Caco-2 (cell line): ENCODE data around the gene PI4KA. TPM values are rescaled to one million over a fixed set of nuclear protein-coding genes. Genes with fewer than 3 reads are reported as not detected.

ENCODE experiments used
- BruUV-seq: library from RNA; stranded (reverse); fragments of 400-500 nt; replicated peaks from 2 replicates; lab custom pipeline; 2021; lab: Mats Ljungman, UMichigan
- CTCF ChIA-PET: fragments of 300-600 bp; sonication (Branson Sonifier 250); formaldehyde crosslinking; loops from one replicate; lab custom pipeline; 2022; ENCODE audit warnings: antibody characterized with exemption; lab: Charles Lee
- POLR2A ChIA-PET: fragments of 300-600 bp; sonication (Branson Sonifier 250); formaldehyde crosslinking; loops from one replicate; lab custom pipeline; 2022; ENCODE audit warnings: antibody characterized with exemption; lab: Charles Lee
- DNase-seq, 2 experiments: peaks; one replicate each; pipeline versions ENCODE4 v3.0.0 to v3.0.0-alpha.2; 2020 to 2022
- H3K27me3 ChIP-seq: replicated peaks from 2 replicates; pipeline ENCODE4 v1.6.0; 2011; ENCODE audit warnings: low read length; ENCODE audit not compliant: control insufficient read depth, insufficient read depth
- H3K36me3 ChIP-seq: 2 replicates; pipeline ENCODE4 v1.5.1; 2011; ENCODE audit warnings: low read length; ENCODE audit not compliant: control insufficient read depth, insufficient read depth
- H3K4me1 ChIP-seq: fragments of 250-450 bp; sonication (Bioruptor Pico); 2 replicates; pipeline ENCODE4 v1.5.1; 2020; ENCODE audit warnings: mild to moderate bottlenecking
- H3K4me3 ChIP-seq: 2 replicates; pipeline ENCODE4 v1.5.1; 2011; ENCODE audit warnings: low read depth, mild to moderate bottlenecking, control low read depth, low read length
- H3K9me3 ChIP-seq: fragments of 250-450 bp; sonication (Bioruptor Pico); 2 replicates; pipeline ENCODE4 v1.5.1; 2020; ENCODE audit warnings: mild to moderate bottlenecking, moderate library complexity
- H3K27ac Mint-ChIP-seq: one replicate; pipeline ENCODE4 v1.8.0; 2022; ENCODE audit warnings: mixed read lengths; ENCODE audit not compliant: unreplicated experiment
- H3K27me3 Mint-ChIP-seq: one replicate; pipeline ENCODE4 v1.8.0; 2022; ENCODE audit warnings: mixed read lengths; ENCODE audit not compliant: insufficient read depth, unreplicated experiment
- H3K36me3 Mint-ChIP-seq: one replicate; pipeline ENCODE4 v1.8.0; 2022; ENCODE audit warnings: mild to moderate bottlenecking, mixed read lengths; ENCODE audit not compliant: insufficient read depth, unreplicated experiment
- H3K4me1 Mint-ChIP-seq: one replicate; pipeline ENCODE4 v1.8.0; 2022; ENCODE audit warnings: low read depth, mixed read lengths; ENCODE audit not compliant: unreplicated experiment
- H3K4me3 Mint-ChIP-seq: one replicate; pipeline ENCODE4 v1.8.0; 2022; ENCODE audit warnings: mild to moderate bottlenecking, moderate library complexity, mixed read lengths; ENCODE audit not compliant: unreplicated experiment
- H3K9me3 Mint-ChIP-seq: one replicate; pipeline ENCODE4 v1.8.0; 2022; ENCODE audit warnings: mixed read lengths; ENCODE audit not compliant: unreplicated experiment
- intact Hi-C: fragments of 100-400 bp; cut with micrococcal nuclease; formaldehyde crosslinking; loops from one replicate; pipeline ENCODE4 v1.10.0; 2022; ENCODE audit not compliant: unreplicated experiment
- total RNA-seq: library from RNA; stranded (reverse); gene quantifications from 2 replicates; pipeline ENCODE4 v1.2.3, GENCODE V29; 2022
- TF ChIP-seq, protein P1 (sequence below), 2 experiments: fragments of 200-600 bp in 1 of 2; IDR thresholded peaks; 1 replicate in 1 of 2; 2 replicates in 1 of 2; pipeline versions ENCODE4 v1.5.1 to v1.8.0; 2011 to 2022; ENCODE audit warnings: antibody characterized with exemption in 1 of 2, control low read depth in 1 of 2, inconsistent platforms in 1 of 2, low read depth in 1 of 2, low read length in 1 of 2, mild to moderate bottlenecking in 1 of 2, moderate library complexity in 1 of 2; ENCODE audit not compliant: insufficient read depth in 1 of 2, severe bottlenecking in 1 of 2, unreplicated experiment in 1 of 2

PI4KA gene
- total RNA-seq, 1 experiment from 2014 or later = 66.9 TPM

DNA sequence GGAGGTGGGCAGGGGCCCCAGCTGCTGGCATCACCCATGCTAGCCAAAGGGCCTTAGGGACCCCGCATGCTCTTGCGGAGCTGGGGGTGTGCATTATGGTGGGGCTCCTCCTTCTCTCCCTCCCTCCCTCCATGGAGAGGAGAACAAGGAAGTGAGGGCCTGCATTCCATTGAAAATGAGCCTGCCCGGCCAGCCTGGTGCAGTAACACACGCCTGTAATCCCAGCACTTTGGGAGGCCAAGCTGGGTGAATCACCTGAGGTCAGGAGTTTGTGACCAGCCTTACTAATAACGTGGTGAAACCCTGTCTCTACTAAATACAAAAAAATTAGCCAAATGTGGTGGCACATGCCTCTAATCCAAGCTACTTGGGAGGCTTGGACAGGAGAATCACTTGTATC, 22.6 kb upstream of the PI4KA start:
- Histone ChIP-seq H3K4me3 (no peak overlapping the region), H3K9me3 (no peaks in the 10 kb centered on the region), H3K36me3 (no peaks in the 10 kb centered on the region), H3K4me1 (peaks cover 15% of the 10 kb centered on the region; the same call in 1 of the 2 replicates), H3K27me3 (no peaks in the 10 kb centered on the region)
- Mint-ChIP-seq H3K27me3 (no peaks in the 10 kb centered on the region), H3K4me1 (peaks cover 16% of the 10 kb centered on the region), H3K9me3 (no peaks in the 10 kb centered on the region), H3K36me3 (peaks cover 21% of the 10 kb centered on the region), H3K4me3 (no peak overlapping the region), H3K27ac (no peak overlapping the region)
- CTCF ChIA-PET = no interaction called here
- no peak for DNase-seq
- intact Hi-C loops = loop anchor here (10.0 kb wide), 1 partner anchor 106 kb away; the partner anchor contains the start of gene SERPIND1
- BruUV-seq = no TSS peak
- POLR2A ChIA-PET = no interaction called here
- TF ChIP-seq, protein P1, sequence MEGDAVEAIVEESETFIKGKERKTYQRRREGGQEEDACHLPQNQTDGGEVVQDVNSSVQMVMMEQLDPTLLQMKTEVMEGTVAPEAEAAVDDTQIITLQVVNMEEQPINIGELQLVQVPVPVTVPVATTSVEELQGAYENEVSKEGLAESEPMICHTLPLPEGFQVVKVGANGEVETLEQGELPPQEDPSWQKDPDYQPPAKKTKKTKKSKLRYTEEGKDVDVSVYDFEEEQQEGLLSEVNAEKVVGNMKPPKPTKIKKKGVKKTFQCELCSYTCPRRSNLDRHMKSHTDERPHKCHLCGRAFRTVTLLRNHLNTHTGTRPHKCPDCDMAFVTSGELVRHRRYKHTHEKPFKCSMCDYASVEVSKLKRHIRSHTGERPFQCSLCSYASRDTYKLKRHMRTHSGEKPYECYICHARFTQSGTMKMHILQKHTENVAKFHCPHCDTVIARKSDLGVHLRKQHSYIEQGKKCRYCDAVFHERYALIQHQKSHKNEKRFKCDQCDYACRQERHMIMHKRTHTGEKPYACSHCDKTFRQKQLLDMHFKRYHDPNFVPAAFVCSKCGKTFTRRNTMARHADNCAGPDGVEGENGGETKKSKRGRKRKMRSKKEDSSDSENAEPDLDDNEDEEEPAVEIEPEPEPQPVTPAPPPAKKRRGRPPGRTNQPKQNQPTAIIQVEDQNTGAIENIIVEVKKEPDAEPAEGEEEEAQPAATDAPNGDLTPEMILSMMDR (IDR thresholded peaks at IDR 0.05; ENCODE audit: insufficient read depth in 1 of 2, low read depth in 1 of 2, low read length in 1 of 2, severe bottlenecking in 1 of 2, unreplicated experiment in 1 of 2) = no peak

GRCh38 chr22:20877715-20878114, 19.1 kb upstream of the PI4KA start:
- Mint-ChIP-seq H3K36me3 (peaks cover 11% of the 10 kb centered on the region), H3K9me3 (no peaks in the 10 kb centered on the region), H3K4me3 (no peak overlapping the region), H3K27ac (no peak overlapping the region), H3K27me3 (no peaks in the 10 kb centered on the region), H3K4me1 (no peaks in the 10 kb centered on the region)
- Histone ChIP-seq H3K4me3 (no peak overlapping the region), H3K27me3 (no peaks in the 10 kb centered on the region), H3K4me1 (no peaks in the 10 kb centered on the region), H3K9me3 (no peaks in the 10 kb centered on the region), H3K36me3 (no peaks in the 10 kb centered on the region)
- ChIA-PET CTCF (no interaction called here), POLR2A (no interaction called here)
- BruUV-seq = no TSS peak
- TF ChIP-seq, protein P1 (IDR thresholded peaks at IDR 0.05; ENCODE audit: insufficient read depth in 1 of 2, low read depth in 1 of 2, low read length in 1 of 2, severe bottlenecking in 1 of 2, unreplicated experiment in 1 of 2) = no peak
- no peak for DNase-seq
- intact Hi-C loops = no loop called here

- Histone ChIP-seq H3K9me3 (no peaks in the 10 kb centered on the region), H3K4me1 (no peaks in the 10 kb centered on the region), H3K27me3 (no peaks in the 10 kb centered on the region), H3K36me3 (no peaks in the 10 kb centered on the region), H3K4me3 (no peak overlapping the region)
- ChIA-PET CTCF (no interaction called here), POLR2A (no interaction called here)
- TF ChIP-seq, protein P1 (IDR thresholded peaks at IDR 0.05; ENCODE audit: insufficient read depth in 1 of 2, low read depth in 1 of 2, low read length in 1 of 2, severe bottlenecking in 1 of 2, unreplicated experiment in 1 of 2) = no peak
- Mint-ChIP-seq H3K27ac (no peak overlapping the region), H3K4me3 (no peak overlapping the region), H3K9me3 (no peaks in the 10 kb centered on the region), H3K27me3 (no peaks in the 10 kb centered on the region), H3K36me3 (peaks cover 23% of the 10 kb centered on the region), H3K4me1 (no peaks in the 10 kb centered on the region)
- intact Hi-C loops = no loop called here
- BruUV-seq = no TSS peak
- DNase-seq = no peak
Observed at GRCh38 chr22:20875296-20875695, 16.7 kb upstream of the PI4KA start.
